T-helper 2 cell treated with Interferon-gamma antibody and Interleukin-4, amounts not matched to agents 5 μg/mL and 100 μg/mL, for 36 hours (primary cell): ENCODE results near the gene SCRN1.

Experiments
- DNase-seq: peaks from one replicate; pipeline ENCODE4 v3.0.0; 2021; ENCODE audit warnings: low spot score
- H3K27ac Mint-ChIP-seq: one replicate; pipeline ENCODE4 v1.8.0; 2021; ENCODE audit warnings: mild to moderate bottlenecking, mixed read lengths
- H3K27me3 Mint-ChIP-seq: one replicate; pipeline ENCODE4 v1.8.0; 2021; ENCODE audit warnings: low read depth, mixed read lengths
- H3K36me3 Mint-ChIP-seq: one replicate; pipeline ENCODE4 v1.8.0; 2021; ENCODE audit warnings: low read depth, mixed read lengths
- H3K4me1 Mint-ChIP-seq: one replicate; pipeline ENCODE4 v1.8.0; 2021; ENCODE audit warnings: low read depth, mixed read lengths
- H3K4me3 Mint-ChIP-seq: one replicate; pipeline ENCODE4 v1.8.0; 2022; ENCODE audit warnings: mild to moderate bottlenecking, moderate library complexity, mixed read lengths
- H3K9me3 Mint-ChIP-seq: one replicate; pipeline ENCODE4 v1.8.0; 2021; ENCODE audit warnings: mixed read lengths

The SCRN1 gene

GRCh38 chr7:30023524-30023923 is 33.9 kb upstream of the SCRN1 start:
- Mint-ChIP-seq H3K4me1 (peaks cover 28% of the 10 kb centered on the region), H3K4me3 (peak overlapping the region; percentile 37), H3K9me3 (no peaks in the 10 kb centered on the region), H3K36me3 (peaks cover 3% of the 10 kb centered on the region), H3K27me3 (no peaks in the 10 kb centered on the region), H3K27ac (no peak overlapping the region)
- DNase-seq = no peak

DNA sequence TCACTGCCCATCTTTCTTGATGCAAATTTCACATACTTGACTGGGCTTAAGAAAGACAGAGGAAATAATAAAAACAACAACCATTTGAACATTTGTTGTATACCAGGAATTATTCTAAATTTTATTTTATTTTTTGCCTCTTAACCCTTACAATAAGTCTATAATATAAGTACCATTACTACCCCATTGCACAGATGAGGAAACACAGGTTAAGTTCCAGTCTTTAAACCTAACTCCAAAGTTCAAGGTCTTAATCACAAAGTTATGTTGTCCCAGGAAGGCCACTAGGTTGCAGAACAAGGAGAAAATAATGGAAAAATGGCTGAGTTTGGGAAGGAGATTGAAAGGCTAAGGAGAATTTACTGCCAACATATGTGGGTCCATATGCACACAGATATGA is 33.4 kb upstream of the SCRN1 start:
- DNase-seq = no peak
- peaks cover 3% of the 10 kb centered on the region for H3K36me3 Mint-ChIP-seq
- peaks cover 27% of the 10 kb centered on the region for H3K4me1 Mint-ChIP-seq
- no peaks in the 10 kb centered on the region for H3K27me3 Mint-ChIP-seq
- no peaks in the 10 kb centered on the region for H3K9me3 Mint-ChIP-seq
- H3K4me3 Mint-ChIP-seq = no peak overlapping the region
- no peak overlapping the region for H3K27ac Mint-ChIP-seq

DNA sequence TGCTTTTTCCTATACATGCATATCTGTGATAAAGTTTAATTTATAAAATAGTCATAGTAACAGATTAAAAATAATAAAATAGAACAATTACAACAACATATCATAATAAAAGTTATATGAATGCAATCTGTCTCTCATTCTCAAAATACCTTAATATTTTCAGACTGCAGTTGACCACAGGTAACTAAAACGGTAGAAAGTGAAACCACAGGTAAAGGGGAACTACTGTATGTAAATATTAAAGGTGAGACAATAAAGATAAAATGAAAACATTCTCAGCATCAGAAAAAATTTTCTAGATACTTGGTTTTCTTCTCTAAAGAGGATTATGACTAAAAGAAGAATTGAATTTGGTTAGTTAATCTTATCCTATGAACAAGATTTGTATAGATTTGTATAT is 30.9 kb upstream of the SCRN1 start:
- Mint-ChIP-seq H3K27ac (no peak overlapping the region), H3K4me3 (no peak overlapping the region), H3K4me1 (peaks cover 19% of the 10 kb centered on the region), H3K36me3 (peaks cover 5% of the 10 kb centered on the region), H3K9me3 (no peaks in the 10 kb centered on the region), H3K27me3 (no peaks in the 10 kb centered on the region)
- no peak for DNase-seq

DNA sequence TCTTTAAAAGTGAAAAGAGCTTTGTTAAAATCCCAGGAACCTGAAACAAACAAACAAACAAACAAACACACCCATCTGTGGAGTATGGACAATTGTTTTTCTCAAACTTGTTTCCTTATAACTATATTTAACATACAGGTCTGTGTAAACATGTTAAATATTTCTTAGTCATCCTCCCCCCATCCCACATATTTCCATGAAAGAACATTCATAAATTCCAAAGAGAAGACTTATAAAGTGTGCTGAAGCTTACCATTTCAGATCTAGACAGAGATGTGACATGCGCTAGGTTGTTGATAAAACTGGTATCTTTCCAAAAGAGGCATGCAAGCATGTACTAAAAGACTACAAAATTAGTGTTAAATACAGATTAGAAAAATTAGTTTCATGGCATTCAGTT is 30.4 kb upstream of the SCRN1 start:
- Mint-ChIP-seq H3K27ac (no peak overlapping the region), H3K4me3 (no peak overlapping the region), H3K36me3 (peaks cover 5% of the 10 kb centered on the region), H3K9me3 (no peaks in the 10 kb centered on the region), H3K4me1 (peaks cover 14% of the 10 kb centered on the region), H3K27me3 (no peaks in the 10 kb centered on the region)
- no peak for DNase-seq

GRCh38 chr7:30019387-30019786 is 29.8 kb upstream of the SCRN1 start:
- Mint-ChIP-seq H3K9me3 (no peaks in the 10 kb centered on the region), H3K4me3 (no peak overlapping the region), H3K4me1 (peaks cover 9% of the 10 kb centered on the region), H3K36me3 (peaks cover 8% of the 10 kb centered on the region), H3K27ac (no peak overlapping the region), H3K27me3 (no peaks in the 10 kb centered on the region)
- no peak for DNase-seq

GRCh38 chr7:30018451-30018850 is 28.9 kb upstream of the SCRN1 start:
- H3K4me1 Mint-ChIP-seq = peaks cover 8% of the 10 kb centered on the region
- H3K4me3 Mint-ChIP-seq = no peak overlapping the region
- H3K27me3 Mint-ChIP-seq = no peaks in the 10 kb centered on the region
- H3K9me3 Mint-ChIP-seq = no peaks in the 10 kb centered on the region
- DNase-seq = no peak
- peaks cover 7% of the 10 kb centered on the region for H3K36me3 Mint-ChIP-seq
- no peak overlapping the region for H3K27ac Mint-ChIP-seq

GRCh38 chr7:30012757-30013156 is 23.2 kb upstream of the SCRN1 start:
- Mint-ChIP-seq H3K4me3 (no peak overlapping the region), H3K27me3 (no peaks in the 10 kb centered on the region), H3K4me1 (no peaks in the 10 kb centered on the region), H3K9me3 (no peaks in the 10 kb centered on the region), H3K27ac (no peak overlapping the region), H3K36me3 (peaks cover 12% of the 10 kb centered on the region)
- no peak for DNase-seq

- DNase-seq = no peak
- no peaks in the 10 kb centered on the region for H3K4me1 Mint-ChIP-seq
- no peaks in the 10 kb centered on the region for H3K27me3 Mint-ChIP-seq
- H3K9me3 Mint-ChIP-seq = no peaks in the 10 kb centered on the region
- no peak overlapping the region for H3K27ac Mint-ChIP-seq
- peaks cover 10% of the 10 kb centered on the region for H3K36me3 Mint-ChIP-seq
- H3K4me3 Mint-ChIP-seq = no peak overlapping the region
Observed at GRCh38 chr7:30010021-30010420, 20.4 kb upstream of the SCRN1 start.

DNA sequence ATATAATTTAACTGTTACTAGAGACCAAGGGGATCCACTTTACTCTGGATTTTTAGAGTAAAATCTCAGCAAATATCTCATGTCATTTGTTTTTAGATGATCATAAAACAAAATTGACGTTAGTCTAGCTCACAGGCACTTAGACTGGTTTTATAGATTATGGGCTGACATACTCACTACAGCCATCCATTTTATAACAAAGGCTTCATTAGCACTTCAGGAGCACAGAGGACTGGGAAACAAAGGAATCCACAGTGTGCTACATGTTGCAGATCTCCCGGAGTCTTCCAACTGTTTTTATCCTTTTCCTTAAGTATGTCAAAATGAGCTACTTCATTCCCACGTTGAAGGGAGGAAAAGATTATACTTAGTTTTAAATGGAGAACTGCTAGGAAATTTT is 15.9 kb upstream of the SCRN1 start:
- Mint-ChIP-seq H3K4me3 (no peak overlapping the region), H3K36me3 (no peaks in the 10 kb centered on the region), H3K4me1 (no peaks in the 10 kb centered on the region), H3K9me3 (no peaks in the 10 kb centered on the region), H3K27ac (no peak overlapping the region), H3K27me3 (no peaks in the 10 kb centered on the region)
- no peak for DNase-seq

DNA sequence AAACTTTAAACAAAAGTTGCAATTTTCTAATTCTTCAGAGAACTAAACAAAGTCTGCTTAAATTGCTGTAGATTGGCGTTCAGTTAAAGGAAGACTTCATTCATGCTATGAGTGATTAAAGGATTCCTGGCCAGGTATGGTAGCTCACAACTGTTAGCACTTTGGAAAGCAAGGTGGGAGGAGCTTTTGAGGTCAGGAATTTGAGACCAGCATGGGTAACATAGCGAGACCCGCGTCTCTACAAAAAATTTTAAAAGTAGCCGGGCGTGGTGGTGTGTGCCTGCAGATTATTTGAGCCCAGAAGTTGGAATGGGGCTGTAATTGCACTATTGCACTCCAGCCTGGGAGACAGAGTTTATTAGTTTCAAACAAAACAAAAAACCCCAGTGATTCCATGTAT is 13.5 kb upstream of the SCRN1 start:
- Mint-ChIP-seq H3K4me1 (no peaks in the 10 kb centered on the region), H3K27ac (no peak overlapping the region), H3K9me3 (no peaks in the 10 kb centered on the region), H3K27me3 (peaks cover 6% of the 10 kb centered on the region), H3K36me3 (no peaks in the 10 kb centered on the region), H3K4me3 (no peak overlapping the region)
- no peak for DNase-seq

DNA sequence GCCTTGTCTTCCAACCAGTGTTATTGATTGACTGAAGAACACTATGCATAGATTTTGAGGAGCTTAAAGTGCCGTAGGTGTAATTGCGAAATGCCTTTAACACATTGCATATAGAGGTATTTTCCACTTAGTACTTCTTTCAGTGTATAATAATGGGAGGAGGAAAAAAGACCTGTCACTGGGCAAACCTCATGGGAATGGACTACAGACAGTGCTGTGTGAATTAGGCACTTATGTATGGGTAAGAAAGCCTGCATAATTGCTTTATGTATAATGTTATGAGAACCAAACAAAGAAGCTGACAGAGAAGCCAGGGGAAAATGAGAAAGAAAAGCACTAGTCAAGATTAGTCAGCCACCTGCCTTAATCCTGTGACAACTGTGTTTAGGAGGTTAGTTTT is 12.4 kb upstream of the SCRN1 start:
- H3K27ac Mint-ChIP-seq = no peak overlapping the region
- H3K9me3 Mint-ChIP-seq = peaks cover 5% of the 10 kb centered on the region
- no peak for DNase-seq
- peaks cover 13% of the 10 kb centered on the region for H3K27me3 Mint-ChIP-seq
- no peaks in the 10 kb centered on the region for H3K36me3 Mint-ChIP-seq
- H3K4me3 Mint-ChIP-seq = no peak overlapping the region
- no peaks in the 10 kb centered on the region for H3K4me1 Mint-ChIP-seq

GRCh38 chr7:29998489-29998888 is 8.9 kb upstream of the SCRN1 start:
- Mint-ChIP-seq H3K27me3 (peaks cover 33% of the 10 kb centered on the region), H3K27ac (no peak overlapping the region), H3K4me1 (no peaks in the 10 kb centered on the region), H3K4me3 (no peak overlapping the region), H3K36me3 (no peaks in the 10 kb centered on the region), H3K9me3 (peaks cover 16% of the 10 kb centered on the region)
- DNase-seq = no peak

DNA sequence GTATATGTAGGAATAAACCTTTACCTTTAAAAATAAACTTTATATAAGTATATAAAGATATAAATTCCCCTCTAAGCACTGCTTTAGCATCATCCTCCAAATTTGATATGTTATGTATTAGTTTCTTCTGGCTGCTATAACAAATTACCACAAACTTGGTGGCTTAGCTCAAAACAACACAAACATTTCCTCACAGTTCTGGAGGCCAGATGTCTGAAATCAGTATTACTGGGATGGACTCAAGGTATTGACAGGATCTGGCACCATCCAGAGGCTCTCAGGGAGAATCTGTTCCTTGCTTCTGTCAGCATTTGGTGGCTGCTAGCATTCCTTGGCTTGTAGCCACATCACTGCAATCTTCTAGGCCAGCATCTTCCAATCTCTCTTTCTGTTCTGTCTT is 6.7 kb upstream of the SCRN1 start:
- H3K4me1 Mint-ChIP-seq = no peaks in the 10 kb centered on the region
- peaks cover 53% of the 10 kb centered on the region for H3K27me3 Mint-ChIP-seq

GRCh38 chr7:29995652-29996051 is 6.1 kb upstream of the SCRN1 start:
- no peaks in the 10 kb centered on the region for H3K4me1 Mint-ChIP-seq
- H3K27ac Mint-ChIP-seq = no peak overlapping the region
- H3K4me3 Mint-ChIP-seq = no peak overlapping the region
- no peak for DNase-seq
- H3K36me3 Mint-ChIP-seq = no peaks in the 10 kb centered on the region
- peaks cover 22% of the 10 kb centered on the region for H3K9me3 Mint-ChIP-seq
- H3K27me3 Mint-ChIP-seq = peaks cover 60% of the 10 kb centered on the region

More for the DNA sequence above, 6.7 kb upstream of the SCRN1 start:
- Mint-ChIP-seq H3K36me3 (no peaks in the 10 kb centered on the region), H3K4me3 (no peak overlapping the region), H3K27ac (no peak overlapping the region), H3K9me3 (peaks cover 22% of the 10 kb centered on the region)
- no peak for DNase-seq

DNA sequence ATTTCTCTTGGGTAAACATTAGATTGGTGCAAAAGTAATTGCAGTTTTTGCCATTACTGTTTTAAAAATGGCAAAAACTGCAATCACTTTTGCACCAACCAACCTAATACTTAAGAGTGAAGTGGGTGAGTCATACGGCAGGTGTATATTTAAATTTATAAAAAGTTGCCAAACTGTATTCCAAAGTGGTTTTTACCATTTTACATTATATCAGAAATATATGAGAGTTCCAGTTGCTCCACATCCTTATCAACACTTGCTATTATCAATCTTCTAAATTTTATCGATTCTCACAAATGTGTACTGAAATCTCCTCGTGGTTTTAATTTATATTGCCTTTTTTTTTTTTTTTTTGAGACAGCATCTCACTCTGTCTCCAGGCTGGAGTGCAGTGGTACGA is 3.5 kb upstream of the SCRN1 start:
- peaks cover 69% of the 10 kb centered on the region for H3K27me3 Mint-ChIP-seq
- H3K4me3 Mint-ChIP-seq = no peak overlapping the region
- H3K9me3 Mint-ChIP-seq = peaks cover 22% of the 10 kb centered on the region

More for the DNA sequence above, 3.5 kb upstream of the SCRN1 start:
- Mint-ChIP-seq H3K27ac (no peak overlapping the region), H3K36me3 (no peaks in the 10 kb centered on the region), H3K4me1 (peaks cover 6% of the 10 kb centered on the region)
- DNase-seq = no peak
